HG02885 (cell line): ENCODE results near the gene FCSK.
"Not testable (repeated sequence)": the region's sequence is repeated elsewhere in the genome, so short reads cannot be mapped to it uniquely, and the experiment has no call there.

ENCODE experiments used
- ATAC-seq: cut with Tn5 transposase; IDR thresholded peaks from one replicate; pipeline ENCODE4 v1.9.1; 2021; ENCODE audit warnings: mild to moderate bottlenecking; ENCODE audit not compliant: unreplicated experiment, poor library complexity

The FCSK gene

DNA sequence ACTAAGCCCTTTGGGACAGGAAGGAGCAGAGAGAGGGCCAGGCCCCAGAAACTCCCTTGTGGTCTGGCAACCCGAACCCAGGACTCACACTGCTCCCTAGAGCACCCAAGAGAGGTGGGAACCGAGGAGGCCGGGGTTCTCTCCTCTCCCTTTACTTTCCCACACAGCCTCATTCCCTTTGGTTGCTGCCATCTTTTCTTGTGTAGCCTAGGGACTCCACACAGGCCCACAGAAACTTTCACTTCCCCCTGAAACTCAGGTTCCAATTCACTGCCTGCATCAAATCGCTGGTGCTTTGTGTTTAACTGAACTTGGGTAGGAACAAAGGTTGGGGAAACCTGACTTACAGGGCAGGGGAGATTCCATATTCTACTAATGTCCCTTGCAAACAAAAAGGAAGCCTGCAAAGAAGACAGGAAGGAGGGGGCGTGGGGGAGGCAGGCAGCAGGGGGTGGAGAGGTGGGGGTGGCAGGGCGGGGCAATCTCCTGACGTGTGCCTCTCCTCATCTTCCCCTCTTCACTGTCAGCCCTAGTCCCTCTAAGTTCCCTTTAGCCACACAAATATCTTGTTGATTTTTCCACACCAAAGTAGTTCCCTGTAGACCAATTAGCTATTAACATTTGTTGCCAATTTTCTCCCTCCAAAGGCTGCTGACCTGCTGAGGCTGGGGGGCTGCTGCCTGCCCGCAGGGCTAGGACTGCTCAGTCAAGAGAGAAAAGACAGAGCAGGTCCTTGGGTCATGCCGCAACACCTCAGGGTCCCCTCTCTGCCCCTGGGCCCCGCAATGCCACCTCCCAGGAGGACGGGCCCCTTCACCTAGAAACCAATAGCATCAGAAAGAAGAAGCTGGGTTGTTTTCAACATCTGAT is 23.5 kb upstream of the FCSK start:
- peak; percentile 53 for ATAC-seq

DNA sequence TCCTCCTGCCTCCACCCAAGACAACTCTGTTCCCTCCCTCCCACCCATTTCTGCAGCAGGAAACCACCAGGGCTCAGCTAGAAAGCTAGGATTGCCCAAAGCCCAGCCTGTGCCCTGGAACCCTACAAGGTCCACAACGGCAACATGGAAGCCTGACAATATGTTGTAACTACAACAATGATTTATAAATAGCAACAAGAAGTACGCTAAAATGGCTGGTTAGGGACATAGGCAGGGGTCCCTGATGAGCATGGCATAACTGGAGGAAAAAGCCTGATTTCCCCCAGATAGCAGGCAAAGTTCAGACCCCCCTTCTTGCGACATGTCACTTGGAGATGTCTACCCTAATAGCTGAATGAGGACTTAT is 22.1 kb upstream of the FCSK start:
- no peak for ATAC-seq

DNA sequence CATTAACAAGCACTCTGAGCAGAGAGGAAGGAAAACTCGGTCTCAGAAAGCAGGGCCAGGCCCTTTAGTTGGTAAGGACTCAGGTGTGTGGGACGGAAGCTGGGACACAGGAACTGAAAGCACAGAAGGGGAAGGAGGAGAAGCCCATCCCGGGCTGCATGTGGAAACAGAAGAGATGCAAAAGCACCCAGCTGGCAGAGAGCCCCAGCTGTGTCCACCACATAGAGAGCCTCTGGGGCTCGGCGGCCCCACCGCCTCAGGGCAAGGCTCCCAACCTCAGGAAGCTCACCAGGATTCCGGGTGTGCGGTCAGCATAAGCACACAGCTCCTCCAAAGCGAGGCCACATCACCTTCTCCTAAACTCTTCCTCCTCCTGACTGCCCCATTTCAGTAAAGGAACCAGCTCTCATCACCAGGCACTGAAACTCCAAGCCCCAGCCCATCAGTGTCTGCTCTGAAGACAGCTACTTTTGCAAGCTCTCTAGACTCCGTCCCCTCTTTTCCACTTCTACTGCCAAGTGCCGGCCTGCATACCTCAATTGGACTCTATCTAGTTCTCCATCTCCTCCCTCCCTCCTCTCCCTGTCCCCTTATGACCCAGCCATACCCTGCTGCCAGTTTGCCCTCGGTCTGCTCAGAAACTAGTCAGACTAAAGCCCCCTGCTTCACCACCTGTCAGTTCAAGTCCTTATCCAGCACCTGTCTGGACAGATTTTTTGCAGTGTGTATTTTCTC is 21.5 kb upstream of the FCSK start:
- ATAC-seq = no peak

DNA sequence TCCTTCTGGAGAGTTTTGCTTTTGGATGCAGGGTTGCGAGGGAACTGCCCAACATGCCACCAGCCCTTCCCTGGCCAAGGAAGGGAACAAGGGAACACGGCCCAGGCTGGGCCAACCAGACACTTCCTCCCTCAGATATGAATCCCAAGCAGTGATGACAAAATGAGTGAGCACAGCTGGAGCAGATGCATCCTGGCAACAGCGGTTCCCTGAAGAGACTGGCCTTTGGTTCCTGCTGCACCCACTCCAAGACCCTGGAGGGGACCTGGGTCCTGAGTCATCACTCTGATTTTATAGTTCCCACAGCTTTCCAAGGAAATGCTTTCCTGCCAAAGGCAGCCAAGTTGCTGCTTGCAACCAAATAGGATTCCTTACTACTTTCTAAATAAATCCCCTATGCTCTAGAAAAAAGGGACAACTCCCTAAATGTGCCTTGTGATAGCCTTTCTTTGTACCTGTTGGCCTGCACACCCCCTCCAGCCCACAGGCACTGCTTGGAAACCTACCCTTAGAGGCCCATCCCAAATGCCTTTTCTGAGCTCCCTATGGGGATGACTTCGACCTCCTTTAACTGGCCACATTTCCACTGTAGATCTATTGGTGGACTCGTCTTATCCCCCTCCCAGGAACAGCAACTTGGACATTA is 20.8 kb upstream of the FCSK start:
- ATAC-seq = no peak

DNA sequence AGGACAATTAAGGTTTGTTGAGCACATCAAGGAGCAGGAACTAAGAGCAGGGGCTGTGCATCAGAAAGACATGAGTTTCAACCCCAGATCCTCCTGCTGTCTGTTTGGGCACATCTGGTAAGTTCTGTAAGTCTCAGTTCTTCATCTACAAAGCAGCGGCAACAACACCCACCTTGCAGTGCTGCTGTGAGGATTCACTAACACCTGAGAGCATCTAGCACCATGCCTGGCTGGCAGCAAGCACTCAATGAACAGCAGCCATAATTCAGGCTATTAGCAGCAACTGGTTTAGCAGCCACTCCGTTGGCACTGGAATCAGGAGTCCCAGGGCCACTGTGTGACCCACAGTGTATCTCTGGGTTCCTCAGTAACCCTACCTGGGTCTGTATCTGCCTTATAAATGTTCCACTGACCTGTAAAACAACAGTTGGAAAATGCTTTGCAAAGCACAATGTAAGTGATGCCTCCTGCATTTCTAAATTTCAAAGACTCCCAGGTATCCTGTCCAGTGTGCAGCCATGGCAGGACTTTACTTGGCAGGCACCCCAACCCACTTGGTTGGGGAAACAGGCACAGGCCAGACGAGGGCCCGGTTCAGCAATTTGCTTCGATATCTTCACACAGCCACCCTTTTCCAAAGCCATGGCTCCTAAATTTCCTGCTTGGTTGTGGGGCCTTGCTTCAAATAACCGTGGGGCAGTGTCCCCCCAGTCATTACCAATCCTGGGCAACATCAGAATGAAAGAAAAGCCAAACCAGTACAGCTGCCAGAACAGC is 19.7 kb upstream of the FCSK start:
- ATAC-seq = no peak

DNA sequence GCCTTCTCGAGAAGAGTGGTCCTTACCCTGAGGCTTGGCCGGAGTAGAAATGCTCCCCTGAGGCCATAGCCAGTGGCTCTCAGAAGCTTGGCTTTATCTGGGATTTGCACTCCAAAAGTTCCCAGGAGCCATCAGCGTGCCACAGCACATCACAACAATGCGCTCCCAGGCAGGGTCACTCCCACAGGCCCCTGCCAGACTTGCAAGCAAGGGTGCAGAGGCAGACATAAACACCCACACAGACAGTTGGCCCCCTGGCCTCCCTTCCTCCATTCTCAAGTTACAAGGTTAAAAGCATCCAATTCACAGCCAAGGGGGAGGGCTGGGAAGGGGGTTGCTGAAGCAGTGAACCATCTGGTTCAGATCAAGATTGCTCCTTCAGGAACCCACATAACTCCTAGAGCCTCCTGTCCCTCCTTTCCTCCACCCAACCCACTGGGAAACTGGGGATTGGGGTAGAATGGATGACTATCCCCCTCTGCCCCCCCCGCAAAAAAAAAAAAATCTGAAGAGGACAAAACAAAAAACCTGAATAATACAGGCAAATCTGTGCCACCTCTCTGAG is 17.3 kb upstream of the FCSK start:
- ATAC-seq = no peak

DNA sequence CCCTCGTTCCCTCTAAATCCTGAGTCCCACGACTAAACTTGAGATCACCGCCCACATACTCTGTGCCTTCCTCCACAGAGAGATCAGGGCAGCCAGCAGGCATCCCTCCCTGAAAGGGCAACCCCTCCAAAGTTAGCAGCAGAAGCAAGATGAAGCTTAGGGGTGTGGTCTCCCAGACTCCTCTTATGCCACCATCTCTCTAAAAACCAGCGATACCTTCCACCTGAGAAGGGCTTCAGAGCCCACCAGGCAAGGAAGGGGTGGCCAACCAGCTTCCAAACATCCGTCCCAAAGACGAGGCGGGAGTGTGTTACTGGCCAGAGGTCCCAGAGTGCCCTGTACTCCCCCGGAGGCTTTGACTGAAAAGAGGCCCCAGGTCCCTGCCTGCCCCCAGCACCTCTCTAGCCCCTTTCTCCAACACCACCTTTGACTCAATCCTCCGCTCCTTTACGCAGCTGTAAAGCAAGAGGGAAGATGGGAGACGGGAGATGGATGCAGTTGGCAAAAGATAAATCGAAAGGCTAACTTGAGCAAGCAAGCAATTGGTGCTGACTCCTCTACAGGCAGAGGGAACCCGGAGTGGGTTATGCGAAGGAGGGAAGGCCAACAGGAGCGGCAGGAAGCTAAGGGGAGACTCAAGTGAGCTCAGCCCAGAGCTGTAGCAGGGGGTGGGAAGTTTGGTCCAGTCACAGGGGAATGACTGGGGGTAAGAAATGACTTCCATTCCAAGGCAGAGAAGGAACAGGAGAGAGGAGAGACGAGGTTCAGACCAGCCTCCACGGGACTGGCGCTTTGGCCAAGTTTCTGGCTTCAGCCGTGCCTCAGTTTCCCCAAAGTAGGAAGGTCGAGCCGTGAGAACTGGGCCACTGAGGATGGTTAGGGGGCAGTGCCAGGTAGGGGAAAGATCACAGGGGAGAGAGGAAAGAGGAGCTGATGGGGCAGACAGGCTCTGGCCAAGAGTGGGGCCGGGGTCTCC is 16.5 kb upstream of the FCSK start:
- ATAC-seq = no peak

DNA sequence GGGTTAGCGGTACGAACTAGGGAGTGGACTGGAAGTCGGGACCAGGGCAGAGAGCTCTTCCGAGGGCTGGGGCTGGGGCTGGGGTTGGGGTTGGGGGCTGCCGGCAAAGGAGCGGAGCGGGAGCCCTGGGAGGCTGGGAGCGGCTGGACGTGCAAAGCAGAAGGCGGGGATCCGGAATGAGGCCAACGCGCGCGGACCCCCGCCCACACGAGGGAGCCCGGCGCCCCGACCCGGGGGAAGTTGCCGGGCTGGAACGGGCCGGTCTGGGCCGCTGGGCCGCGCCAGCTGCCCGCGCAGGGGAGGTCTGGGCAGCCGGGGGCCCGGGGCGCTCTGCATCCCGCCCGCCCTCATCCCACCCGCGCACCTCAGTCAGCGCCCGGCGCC is 15.8 kb upstream of the FCSK start:
- ATAC-seq = no peak

DNA sequence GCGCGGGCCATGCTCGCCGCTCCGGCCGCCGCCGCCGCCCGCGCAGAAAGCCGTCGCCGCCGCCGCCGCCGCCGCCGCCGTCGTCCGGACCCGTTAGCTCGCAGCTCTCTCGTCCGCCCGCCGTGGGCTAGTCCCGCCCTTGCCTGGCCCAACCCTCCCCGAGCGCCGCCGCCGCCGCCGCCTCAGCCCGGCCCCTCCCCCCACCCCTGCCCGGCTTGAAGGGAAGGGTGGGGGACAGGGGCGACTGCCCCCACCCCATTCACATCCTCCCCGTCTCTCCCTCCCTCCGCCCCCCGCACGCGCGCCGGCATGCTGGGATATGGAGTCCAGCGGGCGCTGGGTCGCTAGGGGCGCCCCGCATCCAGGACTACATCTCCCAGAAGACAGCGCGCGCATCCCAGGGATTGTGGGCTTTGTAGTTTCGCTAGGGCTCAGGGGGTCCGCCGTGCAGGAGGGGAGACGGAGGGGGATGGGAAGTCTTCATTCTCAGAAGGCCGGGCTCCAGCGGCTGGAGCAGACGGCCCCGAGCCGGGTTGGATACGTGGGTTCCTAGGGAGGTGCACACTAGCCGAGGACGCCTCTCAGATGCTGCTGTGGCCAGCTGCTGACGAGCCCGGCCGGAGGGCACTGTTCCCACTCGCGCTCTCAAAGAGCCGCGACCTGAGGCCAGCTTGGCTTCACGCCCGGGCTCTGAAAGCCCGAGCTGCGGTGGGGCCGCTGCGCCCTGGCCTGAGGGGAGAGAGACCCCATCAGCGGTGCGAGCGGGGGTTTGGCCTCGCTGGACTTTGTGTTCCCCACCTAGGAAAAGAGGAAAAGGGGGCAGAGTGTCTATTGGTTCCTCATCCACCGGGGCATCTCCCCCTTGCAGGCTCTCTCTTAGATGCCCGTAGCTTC is 15.2 kb upstream of the FCSK start, which contains the start of gene ST3GAL2:
Gene ST3GAL2 (minus strand): TSS at position 132 of the 894 bp plus-strand sequence. CDS start 40,570 bp downstream, outside the sequence.
- peak; percentile 87 for ATAC-seq

DNA sequence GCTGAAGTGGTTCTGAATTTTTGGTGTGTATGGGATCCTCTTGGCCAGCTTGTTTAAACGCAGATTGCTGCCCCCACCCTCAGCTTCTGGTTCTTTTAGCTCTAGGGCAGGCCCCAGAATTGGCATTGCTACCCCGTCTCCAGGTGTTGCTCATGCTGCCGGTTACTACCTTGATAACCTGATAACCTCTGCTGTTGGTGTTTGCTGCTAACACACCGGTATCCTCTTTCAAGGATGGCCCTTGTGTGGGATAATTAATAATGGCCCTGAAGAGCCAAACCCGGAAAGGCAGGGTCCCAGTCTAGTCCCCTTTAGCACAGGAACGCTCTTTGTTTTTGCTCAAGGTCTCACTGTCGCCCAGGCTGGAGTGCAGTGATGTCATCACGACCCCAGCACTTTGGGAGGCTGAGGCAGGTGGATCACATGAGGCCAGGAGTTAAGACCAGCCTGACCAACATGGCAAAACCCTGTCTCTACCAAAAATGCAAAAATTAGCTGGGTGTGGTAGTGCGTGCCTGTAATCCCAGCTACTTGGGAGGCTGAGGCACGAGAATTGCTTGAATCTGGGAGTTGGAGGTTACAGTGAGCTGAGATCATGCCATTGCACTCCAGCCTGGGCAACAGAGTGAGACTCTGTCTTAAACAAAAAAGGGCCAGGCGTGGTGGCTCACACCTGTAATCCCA is 14.2 kb upstream of the FCSK start:
- no peak for ATAC-seq

DNA sequence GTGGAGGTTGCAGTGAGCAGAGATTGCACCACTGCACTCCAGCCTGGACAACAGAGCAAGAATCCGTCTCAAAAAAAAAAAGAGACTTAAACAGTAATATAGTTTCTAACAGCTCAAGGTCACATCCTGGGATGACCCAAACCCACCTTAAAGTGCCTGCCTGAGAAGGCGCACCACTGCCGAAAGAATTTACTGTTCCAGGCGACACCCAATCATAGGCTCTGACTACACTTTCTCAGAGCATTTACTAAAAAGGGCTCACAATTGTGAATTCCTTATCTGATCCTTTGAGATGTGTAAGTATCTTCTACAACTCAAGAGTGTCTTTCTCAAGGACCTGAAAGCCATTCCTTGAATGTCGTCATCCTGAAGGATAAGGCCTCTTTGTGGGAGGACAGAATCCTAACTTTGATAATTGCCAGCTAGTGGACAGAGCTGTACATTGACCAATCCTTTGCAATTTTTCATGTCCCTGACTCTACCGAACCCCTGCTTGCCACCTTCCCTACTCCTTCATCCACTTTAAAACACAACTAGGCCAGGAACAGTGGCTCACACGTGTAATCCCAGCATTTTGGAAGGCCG is 12.9 kb upstream of the FCSK start:
- no peak for ATAC-seq

DNA sequence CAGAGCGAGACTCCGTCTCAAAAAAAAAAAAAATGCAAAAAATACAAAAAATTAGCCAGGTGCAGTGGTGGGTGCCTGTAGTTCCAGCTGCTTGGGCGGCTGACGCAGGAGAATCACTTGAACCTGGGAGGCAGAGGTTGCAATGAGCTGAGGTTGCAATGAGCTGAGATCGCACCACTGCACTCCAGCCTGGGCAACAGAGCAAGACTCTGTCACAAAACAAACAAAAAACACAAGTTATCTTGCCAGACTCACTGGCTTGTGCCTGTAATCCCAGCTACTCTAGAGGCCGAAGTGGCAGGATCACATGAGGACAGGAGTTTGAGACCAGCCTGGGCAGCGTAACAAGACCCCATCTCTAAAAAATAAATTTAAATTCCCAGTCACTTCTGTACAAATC is 12.1 kb upstream of the FCSK start:
- ATAC-seq = no peak

DNA sequence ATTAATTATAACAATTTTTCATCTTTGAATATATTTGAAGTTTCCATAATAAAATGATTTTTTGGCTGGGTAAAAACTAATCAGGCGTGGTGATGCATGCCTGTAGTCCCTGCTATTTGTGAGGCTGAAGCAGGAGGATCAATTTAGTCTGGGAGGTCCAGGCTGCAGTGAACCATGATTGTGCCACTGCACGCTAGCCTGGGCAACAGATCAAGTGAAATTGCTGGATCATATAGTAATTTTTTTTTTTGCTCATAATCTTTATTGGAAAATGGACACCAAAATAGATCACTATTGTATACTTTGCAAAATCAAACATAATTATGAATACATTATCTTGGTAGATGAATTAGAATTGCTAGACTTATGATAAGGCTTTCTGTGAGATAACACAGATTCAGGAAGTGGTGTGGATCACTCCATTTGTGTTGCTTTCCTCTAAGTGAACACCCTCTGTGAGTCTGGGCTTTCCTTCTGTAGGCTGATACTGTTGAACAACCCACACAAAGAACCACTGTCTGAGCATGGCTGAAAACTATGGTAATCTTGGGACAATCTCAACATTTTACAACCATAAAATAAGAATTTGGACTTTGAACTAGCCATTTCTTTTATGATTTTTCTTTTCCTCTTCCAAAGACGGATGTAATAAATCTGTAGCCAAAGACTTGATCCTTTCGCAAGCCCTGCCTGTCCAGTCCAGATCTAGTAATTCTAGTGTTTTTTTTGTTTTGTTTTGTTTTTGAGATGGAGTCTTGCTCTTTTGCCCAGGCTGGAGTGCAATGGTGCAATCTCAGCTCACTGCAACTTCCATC is 9.9 kb upstream of the FCSK start:
- no peak for ATAC-seq

DNA sequence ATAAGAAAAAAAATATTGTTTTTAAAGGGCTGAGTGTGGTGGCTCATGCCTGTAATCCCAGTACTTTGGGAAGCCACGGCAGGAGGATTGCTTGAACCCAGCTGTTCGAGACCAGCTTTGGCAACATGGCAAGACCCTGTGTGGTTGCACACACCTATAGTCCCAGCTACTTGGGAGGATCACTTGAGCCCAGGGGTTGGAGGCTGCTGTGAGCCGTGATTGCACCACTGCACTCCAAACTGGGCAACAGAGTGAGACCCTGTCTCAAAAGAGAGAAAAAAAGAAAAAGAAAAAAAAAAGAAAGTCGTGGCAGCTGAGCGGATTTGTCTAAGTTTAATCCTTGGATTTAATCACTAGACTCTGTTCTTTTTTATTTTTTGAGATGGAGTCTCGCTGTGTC is 6.3 kb upstream of the FCSK start:
- ATAC-seq = no peak

DNA sequence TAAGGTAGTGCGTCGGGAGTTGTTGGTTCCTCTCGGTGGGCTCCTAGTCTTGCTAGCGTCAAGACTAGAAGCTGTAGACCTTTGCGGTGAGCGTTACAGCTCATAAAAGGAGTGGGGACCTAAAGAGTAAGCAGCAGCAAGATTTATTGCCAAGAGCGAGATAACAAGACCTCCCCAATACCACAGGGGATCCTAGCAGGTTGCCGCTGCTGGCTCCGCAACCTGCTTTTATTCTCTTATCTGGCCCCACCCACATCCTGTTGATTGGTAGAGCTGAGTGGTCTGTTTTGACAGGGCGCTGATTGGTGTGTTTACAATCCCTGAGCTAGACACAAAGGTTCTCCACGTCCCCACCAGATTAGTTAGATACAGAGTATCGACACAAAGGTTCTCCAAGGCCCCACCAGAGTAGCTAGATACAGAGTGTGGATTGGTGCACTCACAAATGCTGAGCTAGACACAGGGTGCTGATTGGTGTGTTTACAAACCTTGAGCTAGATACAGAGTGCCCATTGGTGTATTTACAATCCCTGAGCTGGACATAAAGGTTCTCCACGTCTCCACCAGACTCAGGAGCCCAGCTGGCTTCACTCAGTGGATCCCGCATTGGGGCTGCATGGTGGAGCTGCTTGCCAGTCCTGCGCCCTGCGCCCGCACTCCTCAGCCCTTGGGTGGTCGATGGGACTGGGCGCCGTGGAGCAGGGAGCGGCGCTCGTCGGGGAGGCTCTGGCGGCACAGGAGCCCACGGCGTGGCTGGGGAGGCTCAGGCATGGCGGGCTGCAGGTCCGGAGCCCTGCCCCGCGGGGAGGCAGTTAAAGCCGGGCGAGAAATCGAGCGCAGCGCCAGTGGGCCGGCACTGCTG is 4.0 kb upstream of the FCSK start:
- ATAC-seq = not testable (repeated sequence)
